Endothelial cell (in vitro differentiated cells): Measurements from ENCODE around the gene PRSS21. TPM values are rescaled to one million over a fixed set of nuclear protein-coding genes. Genes with fewer than 3 reads are reported as not detected.

Experiments used
- DNase-seq: peaks from one replicate; pipeline ENCODE4 v3.0.0; 2021; ENCODE audit warnings: low spot score
- H3K27ac Mint-ChIP-seq: one replicate; pipeline ENCODE4 v1.8.0; 2021; ENCODE audit warnings: mixed read lengths, inconsistent platforms; ENCODE audit not compliant: unreplicated experiment
- H3K27me3 Mint-ChIP-seq: one replicate; pipeline ENCODE4 v1.8.0; 2021; ENCODE audit warnings: mild to moderate bottlenecking, moderate library complexity, mixed read lengths, inconsistent platforms; ENCODE audit not compliant: unreplicated experiment
- H3K36me3 Mint-ChIP-seq: one replicate; pipeline ENCODE4 v1.8.0; 2021; ENCODE audit warnings: mild to moderate bottlenecking, low read depth, mixed read lengths, inconsistent platforms; ENCODE audit not compliant: unreplicated experiment
- H3K4me1 Mint-ChIP-seq: one replicate; pipeline ENCODE4 v1.8.0; 2021; ENCODE audit warnings: mild to moderate bottlenecking, mixed read lengths, inconsistent platforms; ENCODE audit not compliant: unreplicated experiment
- H3K4me3 Mint-ChIP-seq: one replicate; pipeline ENCODE4 v1.8.0; 2021; ENCODE audit warnings: mild to moderate bottlenecking, mixed read lengths, inconsistent platforms; ENCODE audit not compliant: unreplicated experiment
- H3K9me3 Mint-ChIP-seq: one replicate; pipeline ENCODE4 v1.8.0; 2021; ENCODE audit warnings: mixed read lengths, inconsistent platforms; ENCODE audit not compliant: unreplicated experiment
- CTCF ChIP-seq: fragments of 200-600 bp; sonication (generic); IDR thresholded peaks from one replicate; pipeline ENCODE4 v1.5.0; 2021; ENCODE audit warnings: antibody characterized with exemption; ENCODE audit not compliant: unreplicated experiment
- total RNA-seq: library from RNA; stranded (reverse); fragmentation: NEBNext Ultra II Directional; extraction: Animal tissue kit (Norgen Biotek cat#: 25700); gene quantifications from one replicate; pipeline ENCODE4 v1.2.1, GENCODE V29; 2021; ENCODE audit not compliant: unreplicated experiment

Gene PRSS21
- total RNA-seq, 1 donor from 2014 or later, result not detected

GRCh38 chr16:2799205-2799858 lies 17.7 kb upstream of the PRSS21 start:
- H3K4me1 Mint-ChIP-seq, result no peaks in the 10 kb centered on the region
- no peak overlapping the region for H3K4me3 Mint-ChIP-seq
- TF ChIP-seq CTCF, result no peak
- no peaks in the 10 kb centered on the region for H3K36me3 Mint-ChIP-seq
- H3K27ac Mint-ChIP-seq, result no peak overlapping the region
- no peak for DNase-seq
- H3K27me3 Mint-ChIP-seq, result no peaks in the 10 kb centered on the region
- no peaks in the 10 kb centered on the region for H3K9me3 Mint-ChIP-seq

- TF ChIP-seq CTCF, result no peak
- no peak overlapping the region for H3K27ac Mint-ChIP-seq
- no peak overlapping the region for H3K4me3 Mint-ChIP-seq
- H3K4me1 Mint-ChIP-seq, result no peaks in the 10 kb centered on the region
- H3K27me3 Mint-ChIP-seq, result no peaks in the 10 kb centered on the region
- H3K36me3 Mint-ChIP-seq, result no peaks in the 10 kb centered on the region
- no peaks in the 10 kb centered on the region for H3K9me3 Mint-ChIP-seq
- DNase-seq, result no peak
These were observed 17.2 kb upstream of the PRSS21 start for GRCh38 chr16:2799859-2800226.

GRCh38 chr16:2803545-2804195 lies 13.4 kb upstream of the PRSS21 start:
- Mint-ChIP-seq H3K9me3 (no peaks in the 10 kb centered on the region), H3K27me3 (peaks cover 4% of the 10 kb centered on the region), H3K36me3 (peaks cover 4% of the 10 kb centered on the region), H3K4me3 (no peak overlapping the region), H3K4me1 (no peaks in the 10 kb centered on the region), H3K27ac (no peak overlapping the region)
- TF ChIP-seq CTCF, result no peak
- no peak for DNase-seq

- peaks cover 4% of the 10 kb centered on the region for H3K36me3 Mint-ChIP-seq
These were observed 12.3 kb upstream of the PRSS21 start for GRCh38 chr16:2804728-2805127.

More at GRCh38 chr16:2804728-2805127, 12.3 kb upstream of the PRSS21 start:
- no peak for DNase-seq
- Mint-ChIP-seq H3K27me3 (peaks cover 4% of the 10 kb centered on the region), H3K27ac (no peak overlapping the region), H3K4me3 (no peak overlapping the region), H3K9me3 (no peaks in the 10 kb centered on the region), H3K4me1 (no peaks in the 10 kb centered on the region)
- no peak for TF ChIP-seq CTCF
